ENCODE results near the gene ANXA9.

The ANXA9 gene, protein sequence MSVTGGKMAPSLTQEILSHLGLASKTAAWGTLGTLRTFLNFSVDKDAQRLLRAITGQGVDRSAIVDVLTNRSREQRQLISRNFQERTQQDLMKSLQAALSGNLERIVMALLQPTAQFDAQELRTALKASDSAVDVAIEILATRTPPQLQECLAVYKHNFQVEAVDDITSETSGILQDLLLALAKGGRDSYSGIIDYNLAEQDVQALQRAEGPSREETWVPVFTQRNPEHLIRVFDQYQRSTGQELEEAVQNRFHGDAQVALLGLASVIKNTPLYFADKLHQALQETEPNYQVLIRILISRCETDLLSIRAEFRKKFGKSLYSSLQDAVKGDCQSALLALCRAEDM

GRCh38 chr1:150981805-150982712 is at the start of gene ANXA9:
Gene ANXA9 (plus strand): TSS chr1:150982292. CDS start chr1:150983106, 814 bp downstream.
- no peak for DNase-seq (ENCODE audit: low spot score)
- in situ Hi-C loops (cut with MboI; ENCODE audit: low pct_unique_long_range_greater_than_20kb, low sequenced_read_pairs, unreplicated experiment), result no loop called here

GRCh38 chr1:150944856-150945255 is 37.2 kb upstream of the ANXA9 start:
- in situ Hi-C loops (cut with MboI; ENCODE audit: low pct_unique_long_range_greater_than_20kb, low sequenced_read_pairs, unreplicated experiment), result no loop called here
- TF ChIP-seq CTCF (IDR thresholded peaks at IDR 0.05; ENCODE audit: extremely low read depth, insufficient read depth, missing control alignments), result no peak
- no peak for DNase-seq (ENCODE audit: low spot score)

More at GRCh38 chr1:150981805-150982712, at the start of gene ANXA9:
- no peak for TF ChIP-seq CTCF (IDR thresholded peaks at IDR 0.05; ENCODE audit: extremely low read depth, insufficient read depth, missing control alignments)

DNA sequence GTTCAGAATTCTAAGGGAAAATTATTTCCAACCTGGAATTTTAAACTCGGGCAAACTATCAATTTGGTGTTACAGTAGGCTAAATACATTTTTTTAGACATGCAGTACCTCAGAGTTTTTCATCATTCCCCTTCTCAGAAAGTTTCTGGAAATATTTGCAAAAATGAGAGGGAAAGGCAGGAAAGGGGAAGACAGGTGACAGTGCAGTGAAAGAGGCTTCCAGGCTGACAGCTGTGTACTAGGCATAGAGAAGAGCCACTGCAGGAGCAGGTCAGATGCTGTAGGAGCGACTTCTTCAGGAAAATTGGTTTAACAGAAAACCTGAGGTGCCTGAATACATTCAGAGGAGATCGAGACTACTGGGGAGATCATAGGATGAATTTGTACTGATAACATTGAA is 27.4 kb upstream of the ANXA9 start:
- DNase-seq (ENCODE audit: low spot score), result no peak
- no peak for TF ChIP-seq CTCF (IDR thresholded peaks at IDR 0.05; ENCODE audit: extremely low read depth, insufficient read depth, missing control alignments)
- in situ Hi-C loops (cut with MboI; ENCODE audit: low pct_unique_long_range_greater_than_20kb, low sequenced_read_pairs, unreplicated experiment), result loop anchor here (25.0 kb wide), 1 partner anchor 717 kb away; the partner anchor contains the start of gene ANP32E

- TF ChIP-seq CTCF (IDR thresholded peaks at IDR 0.05; ENCODE audit: extremely low read depth, insufficient read depth, missing control alignments), result no peak
- DNase-seq (ENCODE audit: low spot score), result no peak
- in situ Hi-C loops (cut with MboI; ENCODE audit: low pct_unique_long_range_greater_than_20kb, low sequenced_read_pairs, unreplicated experiment), result loop anchor here (25.0 kb wide), 1 partner anchor 718 kb away; the partner anchor contains the start of gene ANP32E
Observed at GRCh38 chr1:150955280-150955679, 26.8 kb upstream of the ANXA9 start.

- TF ChIP-seq CTCF (IDR thresholded peaks at IDR 0.05; ENCODE audit: extremely low read depth, insufficient read depth, missing control alignments), result no peak
- no peak for DNase-seq (ENCODE audit: low spot score)
- in situ Hi-C loops (cut with MboI; ENCODE audit: low pct_unique_long_range_greater_than_20kb, low sequenced_read_pairs, unreplicated experiment), result loop anchor here (25.0 kb wide), 1 partner anchor 720 kb away; the partner anchor contains the start of gene ANP32E
Observed at GRCh38 chr1:150957666-150958065, 24.4 kb upstream of the ANXA9 start.

- in situ Hi-C loops (cut with MboI; ENCODE audit: low pct_unique_long_range_greater_than_20kb, low sequenced_read_pairs, unreplicated experiment), result loop anchor here (25.0 kb wide), 1 partner anchor 723 kb away; the partner anchor contains the start of gene ANP32E
- no peak for DNase-seq (ENCODE audit: low spot score)
- TF ChIP-seq CTCF (IDR thresholded peaks at IDR 0.05; ENCODE audit: extremely low read depth, insufficient read depth, missing control alignments), result no peak
Observed at GRCh38 chr1:150960646-150961045, 21.4 kb upstream of the ANXA9 start.
